ENCODE data around the gene RUFY3. TPM values are rescaled to one million over a fixed set of nuclear protein-coding genes. Genes with fewer than 3 reads are reported as not detected.

RUFY3 gene
- total and polyA plus RNA-seq, 2 of the 13 experiments (the other 11 are each of a cell fraction or from before 2014, with no cell fraction given), result 17.9 to 25.3 TPM

DNA sequence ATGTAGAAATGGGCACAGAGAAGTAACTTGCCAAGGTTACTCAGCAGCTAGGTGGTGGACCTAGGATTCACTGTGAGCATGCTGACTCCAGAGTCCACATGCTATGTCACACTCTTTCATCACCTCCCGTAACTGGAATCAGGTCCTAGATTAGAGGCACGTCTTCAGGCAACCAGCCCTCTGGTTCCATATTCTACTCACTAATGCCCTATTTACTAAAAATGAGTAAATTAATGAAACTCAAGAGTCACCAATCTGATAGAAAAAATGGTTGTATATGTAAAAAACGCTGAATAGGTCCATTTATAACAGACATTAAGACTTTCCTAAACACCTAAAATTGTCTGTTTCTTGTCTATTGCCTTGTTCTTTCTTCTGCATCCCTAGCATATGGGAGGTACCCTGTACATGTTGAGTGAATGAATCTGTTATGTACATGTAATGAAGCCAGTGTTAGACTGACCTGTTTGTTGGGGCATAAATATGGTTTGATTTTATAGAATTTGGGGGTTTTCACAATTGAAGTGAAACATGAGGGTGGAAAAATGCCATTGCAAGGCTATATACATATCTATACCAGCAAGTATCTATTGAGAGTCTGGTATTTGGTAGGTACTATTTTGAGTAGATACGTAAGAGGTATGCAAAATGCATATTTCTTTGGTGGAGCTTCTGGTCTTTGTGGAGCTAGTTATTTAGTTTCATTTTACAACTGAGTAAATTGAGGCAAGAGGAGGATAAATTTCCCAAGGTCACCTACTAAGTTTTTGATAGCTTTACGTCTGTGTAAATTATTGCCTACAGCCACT, 7.5 kb upstream of the RUFY3 start (continued):
- TF ChIP-seq, protein P1, sequence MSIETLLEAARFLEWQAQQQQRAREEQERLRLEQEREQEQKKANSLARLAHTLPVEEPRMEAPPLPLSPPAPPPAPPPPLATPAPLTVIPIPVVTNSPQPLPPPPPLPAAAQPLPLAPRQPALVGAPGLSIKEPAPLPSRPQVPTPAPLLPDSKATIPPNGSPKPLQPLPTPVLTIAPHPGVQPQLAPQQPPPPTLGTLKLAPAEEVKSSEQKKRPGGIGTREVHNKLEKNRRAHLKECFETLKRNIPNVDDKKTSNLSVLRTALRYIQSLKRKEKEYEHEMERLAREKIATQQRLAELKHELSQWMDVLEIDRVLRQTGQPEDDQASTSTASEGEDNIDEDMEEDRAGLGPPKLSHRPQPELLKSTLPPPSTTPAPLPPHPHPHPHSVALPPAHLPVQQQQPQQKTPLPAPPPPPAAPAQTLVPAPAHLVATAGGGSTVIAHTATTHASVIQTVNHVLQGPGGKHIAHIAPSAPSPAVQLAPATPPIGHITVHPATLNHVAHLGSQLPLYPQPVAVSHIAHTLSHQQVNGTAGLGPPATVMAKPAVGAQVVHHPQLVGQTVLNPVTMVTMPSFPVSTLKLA (IDR thresholded peaks at IDR 0.05), result no peak
- TF ChIP-seq, protein P2, sequence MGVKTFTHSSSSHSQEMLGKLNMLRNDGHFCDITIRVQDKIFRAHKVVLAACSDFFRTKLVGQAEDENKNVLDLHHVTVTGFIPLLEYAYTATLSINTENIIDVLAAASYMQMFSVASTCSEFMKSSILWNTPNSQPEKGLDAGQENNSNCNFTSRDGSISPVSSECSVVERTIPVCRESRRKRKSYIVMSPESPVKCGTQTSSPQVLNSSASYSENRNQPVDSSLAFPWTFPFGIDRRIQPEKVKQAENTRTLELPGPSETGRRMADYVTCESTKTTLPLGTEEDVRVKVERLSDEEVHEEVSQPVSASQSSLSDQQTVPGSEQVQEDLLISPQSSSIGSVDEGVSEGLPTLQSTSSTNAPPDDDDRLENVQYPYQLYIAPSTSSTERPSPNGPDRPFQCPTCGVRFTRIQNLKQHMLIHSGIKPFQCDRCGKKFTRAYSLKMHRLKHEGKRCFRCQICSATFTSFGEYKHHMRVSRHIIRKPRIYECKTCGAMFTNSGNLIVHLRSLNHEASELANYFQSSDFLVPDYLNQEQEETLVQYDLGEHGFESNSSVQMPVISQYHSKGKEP (CRISPR knock-in tag; IDR thresholded peaks at IDR 0.05), result no peak
- TF ChIP-seq ZFAT (CRISPR knock-in tag; conservative IDR thresholded peaks at IDR 0.05), result no peak
- no peak for TF ChIP-seq XRCC5 (optimal IDR thresholded peaks at IDR 0.05; ENCODE audit: low read length)
- no peak for TF ChIP-seq PAF1 (CRISPR knock-in tag; IDR thresholded peaks at IDR 0.05)
- no peak for TF ChIP-seq ZEB1 (IDR thresholded peaks at IDR 0.05; ENCODE audit: insufficient replicate concordance, low read depth)
- TF ChIP-seq ZSCAN29 (CRISPR knock-in tag; conservative IDR thresholded peaks at IDR 0.05), result no peak
- TF ChIP-seq CREB1 (IDR thresholded peaks at IDR 0.05), result no peak
- peak; percentile 22; the same call in 1 of the 2 replicates for TF ChIP-seq CREB1 (CRISPR knock-in tag; IDR thresholded peaks at IDR 0.05)
- TF ChIP-seq BRD4 (CRISPR knock-in tag; IDR thresholded peaks at IDR 0.05), result no peak
- TF ChIP-seq ZNF570 (CRISPR knock-in tag; IDR thresholded peaks at IDR 0.05; ENCODE audit: borderline replicate concordance), result no peak
- no peak for TF ChIP-seq ZNF567 (CRISPR knock-in tag; IDR thresholded peaks at IDR 0.05; ENCODE audit: borderline replicate concordance)
- peak; percentile 79 for TF ChIP-seq GATAD2A (CRISPR knock-in tag; IDR thresholded peaks at IDR 0.05)
- peak; percentile 46; the same call in 1 of the 2 replicates for TF ChIP-seq ESRRA (CRISPR knock-in tag; IDR thresholded peaks at IDR 0.05; ENCODE audit: low read depth)
- peak; percentile 59; the same call in 1 of the 2 replicates for TF ChIP-seq IRF2 (CRISPR knock-in tag; IDR thresholded peaks at IDR 0.05)
- peak; percentile 60; the same call in 1 of the 2 replicates for TF ChIP-seq MXD4 (CRISPR knock-in tag; IDR thresholded peaks at IDR 0.05)
- peak; percentile 52; the same call in 1 of the 2 replicates for TF ChIP-seq ZSCAN9 (CRISPR knock-in tag; IDR thresholded peaks at IDR 0.05; ENCODE audit: borderline replicate concordance)
- TF ChIP-seq, protein P3, sequence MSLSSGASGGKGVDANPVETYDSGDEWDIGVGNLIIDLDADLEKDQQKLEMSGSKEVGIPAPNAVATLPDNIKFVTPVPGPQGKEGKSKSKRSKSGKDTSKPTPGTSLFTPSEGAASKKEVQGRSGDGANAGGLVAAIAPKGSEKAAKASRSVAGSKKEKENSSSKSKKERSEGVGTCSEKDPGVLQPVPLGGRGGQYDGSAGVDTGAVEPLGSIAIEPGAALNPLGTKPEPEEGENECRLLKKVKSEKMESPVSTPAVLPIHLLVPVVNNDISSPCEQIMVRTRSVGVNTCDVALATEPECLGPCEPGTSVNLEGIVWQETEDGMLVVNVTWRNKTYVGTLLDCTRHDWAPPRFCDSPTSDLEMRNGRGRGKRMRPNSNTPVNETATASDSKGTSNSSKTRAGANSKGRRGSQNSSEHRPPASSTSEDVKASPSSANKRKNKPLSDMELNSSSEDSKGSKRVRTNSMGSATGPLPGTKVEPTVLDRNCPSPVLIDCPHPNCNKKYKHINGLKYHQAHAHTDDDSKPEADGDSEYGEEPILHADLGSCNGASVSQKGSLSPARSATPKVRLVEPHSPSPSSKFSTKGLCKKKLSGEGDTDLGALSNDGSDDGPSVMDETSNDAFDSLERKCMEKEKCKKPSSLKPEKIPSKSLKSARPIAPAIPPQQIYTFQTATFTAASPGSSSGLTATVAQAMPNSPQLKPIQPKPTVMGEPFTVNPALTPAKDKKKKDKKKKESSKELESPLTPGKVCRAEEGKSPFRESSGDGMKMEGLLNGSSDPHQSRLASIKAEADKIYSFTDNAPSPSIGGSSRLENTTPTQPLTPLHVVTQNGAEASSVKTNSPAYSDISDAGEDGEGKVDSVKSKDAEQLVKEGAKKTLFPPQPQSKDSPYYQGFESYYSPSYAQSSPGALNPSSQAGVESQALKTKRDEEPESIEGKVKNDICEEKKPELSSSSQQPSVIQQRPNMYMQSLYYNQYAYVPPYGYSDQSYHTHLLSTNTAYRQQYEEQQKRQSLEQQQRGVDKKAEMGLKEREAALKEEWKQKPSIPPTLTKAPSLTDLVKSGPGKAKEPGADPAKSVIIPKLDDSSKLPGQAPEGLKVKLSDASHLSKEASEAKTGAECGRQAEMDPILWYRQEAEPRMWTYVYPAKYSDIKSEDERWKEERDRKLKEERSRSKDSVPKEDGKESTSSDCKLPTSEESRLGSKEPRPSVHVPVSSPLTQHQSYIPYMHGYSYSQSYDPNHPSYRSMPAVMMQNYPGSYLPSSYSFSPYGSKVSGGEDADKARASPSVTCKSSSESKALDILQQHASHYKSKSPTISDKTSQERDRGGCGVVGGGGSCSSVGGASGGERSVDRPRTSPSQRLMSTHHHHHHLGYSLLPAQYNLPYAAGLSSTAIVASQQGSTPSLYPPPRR (CRISPR knock-in tag; IDR thresholded peaks at IDR 0.05; ENCODE audit: borderline replicate concordance), result no peak
- no peak for TF ChIP-seq SP1 (IDR thresholded peaks at IDR 0.05)
- no peak for TF ChIP-seq SP1 (CRISPR knock-in tag; IDR thresholded peaks at IDR 0.05)
- TF ChIP-seq MEF2D (CRISPR knock-in tag; IDR thresholded peaks at IDR 0.05), result no peak
- TF ChIP-seq, protein P4, sequence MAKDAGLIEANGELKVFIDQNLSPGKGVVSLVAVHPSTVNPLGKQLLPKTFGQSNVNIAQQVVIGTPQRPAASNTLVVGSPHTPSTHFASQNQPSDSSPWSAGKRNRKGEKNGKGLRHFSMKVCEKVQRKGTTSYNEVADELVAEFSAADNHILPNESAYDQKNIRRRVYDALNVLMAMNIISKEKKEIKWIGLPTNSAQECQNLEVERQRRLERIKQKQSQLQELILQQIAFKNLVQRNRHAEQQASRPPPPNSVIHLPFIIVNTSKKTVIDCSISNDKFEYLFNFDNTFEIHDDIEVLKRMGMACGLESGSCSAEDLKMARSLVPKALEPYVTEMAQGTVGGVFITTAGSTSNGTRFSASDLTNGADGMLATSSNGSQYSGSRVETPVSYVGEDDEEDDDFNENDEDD (CRISPR knock-in tag; IDR thresholded peaks at IDR 0.05; ENCODE audit: borderline replicate concordance), result peak; percentile 47; the same call in 1 of the 2 replicates
- no peak for TF ChIP-seq NPAS2 (CRISPR knock-in tag; IDR thresholded peaks at IDR 0.05; ENCODE audit: borderline replicate concordance)
